NOMO-1 treated with dmso at 0.1 percent for 144 hours (cell line): Measurements from ENCODE around the gene OR2D2.
"Not testable (repeated sequence)": the region's sequence is repeated elsewhere in the genome, so short reads cannot be mapped to it uniquely, and the experiment has no call there.

Experiments used
- DNase-seq: peaks from one replicate; lab custom pipeline; 2025; ENCODE audit not compliant: unreplicated experiment; lab: John Stamatoyannopoulos, UW

Gene OR2D2

DNA sequence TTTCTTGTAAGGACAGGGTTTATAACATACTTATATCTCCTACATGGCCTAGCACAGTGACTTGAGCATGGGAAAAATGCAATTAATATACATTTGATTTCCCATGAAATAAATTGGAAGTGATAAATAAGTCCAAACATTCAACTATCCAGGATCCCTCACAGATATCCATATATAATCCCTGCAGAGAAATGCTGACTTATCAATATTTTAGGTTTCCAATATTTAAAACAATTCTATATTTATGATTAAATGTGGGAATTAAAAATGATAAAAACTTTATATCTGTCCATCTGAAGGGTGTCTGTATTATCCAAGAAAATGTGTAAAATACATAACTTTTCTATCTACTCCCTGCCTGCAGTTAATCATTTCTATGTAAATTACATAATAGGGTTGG is 9.5 kb downstream of the OR2D2 start:
- no peak for DNase-seq

DNA sequence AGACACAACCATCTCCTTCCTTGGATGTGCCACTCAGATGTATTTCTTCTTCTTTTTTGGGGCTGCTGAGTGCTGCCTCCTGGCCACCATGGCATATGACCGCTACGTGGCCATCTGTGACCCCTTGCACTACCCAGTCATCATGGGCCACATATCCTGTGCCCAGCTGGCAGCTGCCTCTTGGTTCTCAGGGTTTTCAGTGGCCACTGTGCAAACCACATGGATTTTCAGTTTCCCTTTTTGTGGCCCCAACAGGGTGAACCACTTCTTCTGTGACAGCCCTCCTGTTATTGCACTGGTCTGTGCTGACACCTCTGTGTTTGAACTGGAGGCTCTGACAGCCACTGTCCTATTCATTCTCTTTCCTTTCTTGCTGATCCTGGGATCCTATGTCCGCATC is 15.4 kb downstream of the OR2D2 start:
- no peak for DNase-seq

DNA sequence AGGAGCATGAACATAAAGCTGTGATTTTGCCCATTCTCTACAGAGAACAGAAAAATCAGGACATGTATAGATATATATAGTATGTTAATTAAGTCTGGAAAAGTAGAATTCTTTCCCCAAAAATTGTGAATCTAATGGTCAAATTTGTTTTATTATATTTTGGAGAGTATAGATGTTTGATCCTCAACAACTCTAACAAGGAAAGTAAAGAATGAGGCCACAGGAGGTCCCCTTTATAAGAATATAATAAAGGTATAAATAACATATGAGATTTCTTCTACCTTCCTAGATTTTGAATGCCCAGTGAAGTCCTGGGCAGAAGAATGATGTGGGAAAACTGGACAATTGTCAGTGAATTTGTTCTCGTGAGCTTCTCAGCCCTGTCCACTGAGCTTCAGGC is 16.0 kb downstream of the OR2D2 start, which contains the start of gene OR10A4:
OR10A4 (plus strand) TSS at position 301 of the 400 bp plus-strand sequence; CDS start at position 324, 23 bp downstream.
- no peak for DNase-seq

DNA sequence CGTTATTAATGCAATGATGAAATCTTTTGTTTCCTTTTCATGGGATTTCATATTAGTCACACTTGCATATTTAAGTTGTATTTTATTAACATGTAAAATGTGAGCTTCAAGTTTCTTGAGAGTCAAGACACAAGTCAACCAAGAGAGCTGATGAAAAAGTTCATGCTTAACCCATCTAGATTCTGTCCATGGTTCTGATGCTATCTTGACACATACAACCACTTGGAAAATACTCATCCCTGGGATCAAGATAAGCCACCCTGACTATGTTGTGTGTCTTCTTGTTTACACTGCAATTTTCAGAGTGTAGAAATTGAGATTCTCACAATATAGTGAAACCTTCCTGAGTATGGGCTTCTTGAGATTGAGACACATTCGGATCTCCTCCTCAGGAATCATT is 16.5 kb downstream of the OR2D2 start:
- DNase-seq, result no peak

DNA sequence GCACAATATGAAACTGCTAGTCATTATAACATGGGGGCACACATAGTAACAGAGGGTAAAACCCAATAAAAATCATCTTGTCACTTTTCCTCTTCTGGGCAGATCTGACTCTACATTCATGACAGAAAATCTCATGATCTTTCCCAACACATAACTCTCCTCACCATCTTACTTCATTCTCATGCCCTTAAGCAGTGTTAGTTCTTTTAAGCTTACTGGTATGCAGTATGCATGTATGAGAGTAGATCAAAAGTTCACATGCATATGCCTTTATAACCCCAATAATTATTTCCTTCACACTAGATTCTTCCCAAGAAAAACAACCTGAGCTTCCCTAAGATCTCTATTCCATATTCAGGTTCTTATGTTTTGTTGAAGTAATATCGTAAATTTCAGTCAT is 21.0 kb downstream of the OR2D2 start:
- DNase-seq, result no peak

DNA sequence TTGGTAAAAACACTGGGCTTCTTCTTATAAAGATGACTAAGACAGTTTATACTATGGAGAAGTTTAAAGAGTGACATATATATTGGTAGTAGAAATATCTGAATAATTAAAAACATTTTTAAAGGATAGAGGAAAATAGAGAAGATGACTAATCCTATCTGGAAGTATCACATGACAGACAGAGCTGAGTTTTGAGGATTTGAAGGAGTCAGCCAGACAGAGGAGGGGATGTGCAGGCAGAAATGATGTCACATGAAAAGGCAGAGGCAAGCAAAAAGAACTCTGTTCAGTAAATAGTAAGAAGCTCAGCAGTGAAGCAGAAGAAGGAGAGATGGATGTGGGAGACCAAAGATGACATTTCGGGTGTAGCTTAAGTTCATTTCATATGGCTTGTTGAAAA is 27.9 kb downstream of the OR2D2 start:
- DNase-seq, result no peak

DNA sequence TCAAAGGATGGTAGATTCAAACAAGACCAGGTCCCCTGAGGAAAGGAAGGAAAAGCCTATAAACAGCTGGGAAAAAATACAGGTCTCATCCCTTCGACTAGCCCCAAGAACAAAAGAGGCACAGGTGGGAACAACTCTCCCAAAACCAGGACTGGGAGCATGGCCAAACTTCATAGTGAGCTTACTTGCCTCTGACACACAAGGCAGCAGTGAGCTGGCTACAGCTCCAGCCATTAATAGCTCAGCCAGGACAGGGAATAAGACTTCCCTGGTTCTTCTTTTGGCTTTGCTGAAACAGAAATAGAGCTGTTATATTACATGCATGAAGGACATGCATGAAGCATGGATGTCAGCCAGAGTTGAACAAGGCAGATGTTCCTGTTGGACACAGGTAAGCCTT is 29.3 kb downstream of the OR2D2 start, which contains the start of gene OR10A2:
OR10A2 (plus strand) TSS at position 97 of the 400 bp plus-strand sequence. CDS start 6,698 bp downstream, outside the sequence.
- DNase-seq, result no peak

DNA sequence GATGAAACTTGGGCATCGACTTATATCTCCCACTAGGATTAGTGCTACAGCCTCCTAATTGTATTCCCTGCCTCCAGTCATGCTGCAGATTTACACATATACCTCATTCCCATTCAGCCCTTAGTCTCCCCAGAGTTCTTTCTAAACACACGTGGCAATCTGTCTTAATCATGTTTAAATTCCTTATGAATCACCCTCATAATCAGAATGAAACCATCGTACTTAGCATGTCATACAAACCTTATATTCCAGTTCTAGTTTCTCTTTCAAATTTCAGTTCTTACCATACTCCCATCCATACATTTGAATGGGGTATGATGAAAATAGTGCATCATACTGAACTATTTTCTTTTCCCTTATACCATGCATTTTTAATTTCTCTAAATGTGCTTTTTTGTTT is 35.4 kb downstream of the OR2D2 start:
- DNase-seq, result no peak

DNA sequence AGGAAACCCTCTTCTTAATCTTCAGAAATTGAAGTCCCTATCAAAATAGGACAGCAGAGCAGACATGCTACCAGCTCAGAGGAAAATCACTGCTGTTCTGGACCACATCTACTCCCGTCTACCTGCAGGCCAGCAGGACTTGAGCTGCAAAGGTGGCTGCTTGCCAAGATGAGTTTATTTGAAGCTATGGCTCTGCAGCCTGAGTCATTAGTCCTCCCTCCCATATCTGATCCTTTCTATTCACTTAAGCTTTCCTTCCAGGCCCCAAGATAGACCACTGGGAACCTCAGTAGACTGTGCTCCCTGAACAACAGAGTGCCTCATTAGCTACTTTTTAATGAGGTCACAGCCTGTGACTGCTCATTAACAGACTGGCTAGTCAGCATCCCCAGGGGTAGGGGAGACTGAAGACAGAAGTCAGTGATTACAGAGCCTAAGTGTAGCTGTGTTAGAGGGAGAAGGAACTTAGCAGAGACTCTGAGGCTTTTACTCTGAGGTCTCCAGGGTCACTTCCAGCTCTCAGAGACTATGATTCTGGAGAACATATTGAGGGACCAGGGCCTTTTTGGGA is 36.2 kb downstream of the OR2D2 start:
- DNase-seq, result no peak

DNA sequence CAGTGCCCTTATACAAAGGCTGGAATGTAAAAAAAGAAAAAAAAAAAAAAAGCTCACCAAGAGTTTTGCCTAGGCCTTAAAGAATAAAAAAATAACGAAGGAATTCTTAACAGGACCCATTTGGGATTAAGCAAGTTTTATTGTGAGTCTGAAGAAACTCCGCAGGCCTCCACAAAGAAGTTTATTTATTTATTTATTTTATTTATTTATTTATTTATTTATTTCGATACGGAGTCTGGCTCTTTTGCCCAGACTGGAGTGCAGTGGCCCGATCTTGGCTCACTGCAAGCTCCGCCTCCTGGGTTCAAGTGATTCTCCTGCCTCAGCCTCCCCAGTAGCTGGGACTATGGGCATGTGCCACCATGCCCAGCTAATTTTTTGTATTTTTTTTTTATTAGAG is 37.5 kb downstream of the OR2D2 start:
- not testable (repeated sequence) for DNase-seq

DNA sequence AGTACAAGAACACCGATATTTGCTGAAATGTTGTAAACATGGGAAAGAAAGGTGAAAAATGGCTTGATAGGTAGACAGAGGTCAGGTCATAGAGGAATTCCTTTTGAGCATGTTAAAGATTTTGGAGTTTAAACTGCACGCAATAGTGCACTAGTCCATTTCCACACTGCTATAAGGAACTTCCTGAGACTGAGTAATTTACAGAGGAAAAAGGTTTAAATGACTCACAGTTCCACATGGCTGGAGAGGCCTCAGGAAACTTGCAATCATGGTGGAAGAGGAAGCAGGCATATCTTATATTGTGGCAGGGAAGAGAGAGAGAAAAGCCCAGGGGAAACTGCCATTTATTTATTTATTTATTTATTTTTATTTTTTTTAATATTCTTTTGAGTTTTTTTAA is 41.8 kb downstream of the OR2D2 start:
- no peak for DNase-seq

DNA sequence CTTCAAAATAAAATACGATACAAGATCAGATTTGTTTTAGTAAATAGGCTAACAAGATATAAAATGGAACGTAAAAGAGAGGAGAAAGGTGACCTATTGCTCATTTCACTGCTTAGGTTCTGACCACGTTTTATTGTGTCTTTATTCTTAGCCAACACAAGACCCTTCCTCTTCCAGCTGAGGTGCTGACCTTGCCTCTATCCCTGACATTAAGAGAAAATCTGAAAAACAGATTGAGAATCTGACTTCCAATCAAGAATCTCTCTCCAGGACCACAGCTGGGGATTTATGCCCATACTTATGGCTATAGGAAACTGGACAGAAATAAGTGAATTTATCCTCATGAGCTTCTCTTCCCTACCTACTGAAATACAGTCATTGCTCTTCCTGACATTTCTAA is 46.9 kb downstream of the OR2D2 start, which contains the start of gene OR10A5:
OR10A5 (plus strand) TSS at position 301 of the 400 bp plus-strand sequence; CDS start at position 301, 0 bp downstream.
- no peak for DNase-seq

DNA sequence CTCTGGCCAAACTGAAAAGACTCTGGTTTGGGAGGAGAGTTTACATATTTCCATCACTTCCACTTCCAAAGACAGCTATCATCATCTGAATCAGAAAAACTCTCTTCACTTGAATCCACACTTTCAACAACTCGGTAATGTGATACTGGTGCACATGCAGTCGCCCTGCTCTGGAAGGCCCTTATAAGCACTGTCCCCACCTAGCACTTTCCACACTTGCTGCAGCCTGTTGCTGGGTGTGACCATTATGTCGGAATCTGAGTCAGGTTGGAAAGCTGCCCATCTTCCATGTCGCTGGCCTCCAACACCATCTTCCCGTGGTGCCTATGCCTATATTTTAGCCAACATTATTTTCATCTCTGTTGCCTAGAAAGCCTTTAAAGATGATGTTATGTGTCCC is 47.9 kb downstream of the OR2D2 start:
- no peak for DNase-seq

DNA sequence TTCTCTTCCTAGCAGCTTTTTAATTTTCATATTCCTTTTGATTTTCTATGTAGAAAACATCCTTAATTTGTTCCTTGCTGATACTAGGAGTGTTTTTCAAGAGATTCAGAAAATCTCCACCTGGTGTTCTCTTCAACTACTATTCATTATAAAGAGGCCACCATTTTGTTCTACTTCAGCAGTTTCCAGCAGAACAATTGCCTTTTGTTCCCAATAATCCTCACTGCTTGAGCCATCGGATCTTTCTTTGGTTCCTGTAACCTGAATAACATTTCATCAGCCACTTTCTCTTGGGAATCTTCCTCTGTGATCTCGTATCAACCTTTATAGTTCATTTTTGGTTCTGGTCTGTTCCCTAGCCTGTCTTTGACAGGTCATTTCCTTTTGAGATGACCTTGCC is 48.6 kb downstream of the OR2D2 start:
- no peak for DNase-seq

DNA sequence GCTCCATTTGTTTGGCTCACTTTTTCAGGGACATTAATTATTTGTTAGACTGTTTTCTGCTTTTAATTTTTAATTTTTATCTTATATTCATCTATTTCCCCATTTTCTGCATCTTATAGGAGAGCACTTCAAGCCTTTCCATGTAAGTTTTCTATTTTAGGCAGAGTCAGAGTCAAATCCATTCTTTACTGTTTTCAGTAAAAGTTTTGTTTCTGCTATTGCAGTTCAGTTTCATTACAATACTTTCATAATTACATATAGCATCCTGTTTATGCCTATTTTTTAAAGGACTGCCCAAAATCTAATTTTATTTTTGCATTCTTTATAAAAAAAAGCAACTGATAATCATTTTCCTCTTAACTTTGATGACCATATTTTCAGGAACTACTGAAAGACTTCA is 50.6 kb downstream of the OR2D2 start:
- DNase-seq, result no peak
